ENCODE data around the gene CASP8. TPM values are rescaled to one million over a fixed set of nuclear protein-coding genes. Genes with fewer than 3 reads are reported as not detected.
"Not testable (repeated sequence)": the region's sequence is repeated elsewhere in the genome, so short reads cannot be mapped to it uniquely, and the experiment has no call there.

CASP8 gene
- total RNA-seq, 1 donor from 2014 or later: 3.7 TPM

DNA sequence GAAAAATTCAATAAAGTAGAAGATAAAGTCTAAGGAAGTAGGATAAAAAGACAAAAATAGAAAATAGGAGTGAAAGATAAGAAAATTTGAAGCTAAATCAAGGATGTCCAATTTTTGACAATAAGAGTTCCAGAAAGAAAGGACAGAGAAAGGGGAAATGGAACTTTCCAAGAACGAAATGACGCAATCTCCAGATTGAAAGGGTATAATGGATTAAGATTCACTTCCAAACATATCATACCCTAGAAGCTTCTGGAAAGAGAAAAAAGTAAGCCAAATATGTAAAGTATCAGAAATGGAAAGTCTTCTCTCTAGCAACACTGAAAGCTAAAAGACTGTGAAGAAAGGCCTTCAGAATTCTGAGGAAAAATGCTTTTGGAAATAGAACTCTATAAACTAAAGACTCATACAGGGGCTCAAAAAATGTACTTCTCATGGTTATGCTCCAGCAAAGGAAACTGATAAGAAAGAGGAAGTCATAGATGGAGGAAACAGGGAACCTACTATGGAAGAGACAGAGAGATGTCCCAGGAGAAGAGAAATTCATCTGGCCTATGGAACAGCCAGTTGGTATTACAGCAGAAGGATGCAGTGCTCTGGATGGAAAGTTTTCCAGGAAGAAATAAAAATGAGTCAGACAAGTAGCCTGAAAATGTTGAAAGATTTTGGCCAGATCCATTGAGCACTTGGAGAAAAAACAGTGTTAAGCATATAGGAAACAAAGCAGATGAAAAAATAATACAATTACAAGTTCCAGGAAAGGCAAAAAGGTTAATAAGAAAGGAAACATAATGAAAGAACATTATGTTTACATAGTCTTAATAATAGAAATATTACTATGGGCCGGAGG lies 20.1 kb downstream of the CASP8 start:
- Histone ChIP-seq H3K36me3 (peaks cover 23% of the 10 kb centered on the region), H3K27ac (replicated peaks) (no peak overlapping the region), H3K4me3 (no peak overlapping the region), H3K4me1 (no peaks in the 10 kb centered on the region), H3K27me3 (ENCODE audit: low read depth) (no peaks in the 10 kb centered on the region), H3K9me3 (replicated peaks) (no peaks in the 10 kb centered on the region)
- TF ChIP-seq, protein P1, sequence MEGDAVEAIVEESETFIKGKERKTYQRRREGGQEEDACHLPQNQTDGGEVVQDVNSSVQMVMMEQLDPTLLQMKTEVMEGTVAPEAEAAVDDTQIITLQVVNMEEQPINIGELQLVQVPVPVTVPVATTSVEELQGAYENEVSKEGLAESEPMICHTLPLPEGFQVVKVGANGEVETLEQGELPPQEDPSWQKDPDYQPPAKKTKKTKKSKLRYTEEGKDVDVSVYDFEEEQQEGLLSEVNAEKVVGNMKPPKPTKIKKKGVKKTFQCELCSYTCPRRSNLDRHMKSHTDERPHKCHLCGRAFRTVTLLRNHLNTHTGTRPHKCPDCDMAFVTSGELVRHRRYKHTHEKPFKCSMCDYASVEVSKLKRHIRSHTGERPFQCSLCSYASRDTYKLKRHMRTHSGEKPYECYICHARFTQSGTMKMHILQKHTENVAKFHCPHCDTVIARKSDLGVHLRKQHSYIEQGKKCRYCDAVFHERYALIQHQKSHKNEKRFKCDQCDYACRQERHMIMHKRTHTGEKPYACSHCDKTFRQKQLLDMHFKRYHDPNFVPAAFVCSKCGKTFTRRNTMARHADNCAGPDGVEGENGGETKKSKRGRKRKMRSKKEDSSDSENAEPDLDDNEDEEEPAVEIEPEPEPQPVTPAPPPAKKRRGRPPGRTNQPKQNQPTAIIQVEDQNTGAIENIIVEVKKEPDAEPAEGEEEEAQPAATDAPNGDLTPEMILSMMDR (IDR thresholded peaks at IDR 0.05; ENCODE audit: borderline replicate concordance): no peak
- intact Hi-C loops (cut with micrococcal nuclease): no loop called here
- no peak for DNase-seq

- intact Hi-C loops (cut with micrococcal nuclease): no loop called here
- H3K36me3 ChIP-seq: peaks cover 47% of the 10 kb centered on the region
These were observed 25.2 kb downstream of the CASP8 start for GRCh38 chr2:201285499-201285898.

DNA sequence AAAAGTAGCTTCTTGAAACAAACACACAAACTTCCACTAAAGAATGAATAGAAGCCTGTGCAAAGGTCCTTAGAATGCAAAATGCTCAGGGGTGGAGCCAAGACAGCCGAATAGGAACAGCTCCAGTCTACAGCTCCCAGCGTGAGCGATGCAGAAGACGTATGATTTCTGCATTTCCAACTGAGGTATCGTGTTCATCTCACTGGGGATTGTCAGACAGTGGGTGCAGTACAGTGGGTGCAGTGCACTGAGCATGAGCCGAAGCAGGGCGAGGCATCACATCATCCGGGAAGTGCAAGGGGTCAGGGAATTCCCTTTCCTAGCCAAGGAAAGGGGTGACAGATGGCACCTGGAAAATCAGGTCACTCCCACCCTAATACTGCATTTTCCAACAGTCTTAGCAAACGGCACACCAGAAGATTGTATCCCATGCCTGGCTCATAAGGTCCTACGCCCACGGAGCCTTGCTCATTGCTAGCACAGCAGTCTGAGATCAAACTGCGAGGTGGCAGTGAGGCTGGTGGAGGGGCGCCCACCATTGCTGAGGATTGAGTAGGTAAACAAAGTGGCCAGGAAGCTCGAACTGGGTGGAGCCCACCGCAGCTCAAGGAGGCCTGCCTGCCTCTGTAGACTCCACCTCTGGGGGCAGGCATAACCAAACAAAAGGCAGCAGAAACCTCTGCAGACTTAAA lies 30.3 kb downstream of the CASP8 start:
- DNase-seq; H3K27me3 ChIP-seq (ENCODE audit: low read depth); intact Hi-C loops (cut with micrococcal nuclease); H3K4me1 ChIP-seq; H3K9me3 ChIP-seq (replicated peaks); H3K4me3 ChIP-seq; H3K27ac ChIP-seq (replicated peaks): not testable (repeated sequence)
- H3K36me3 ChIP-seq: peaks cover 54% of the 10 kb centered on the region

More at GRCh38 chr2:201285499-201285898, 25.2 kb downstream of the CASP8 start:
- no peak for DNase-seq
- no peaks in the 10 kb centered on the region for H3K9me3 ChIP-seq (replicated peaks)
- TF ChIP-seq, protein P1 (IDR thresholded peaks at IDR 0.05; ENCODE audit: borderline replicate concordance): no peak
- no peaks in the 10 kb centered on the region for H3K4me1 ChIP-seq
- H3K4me3 ChIP-seq: no peak overlapping the region
- H3K27ac ChIP-seq (replicated peaks): no peak overlapping the region
- no peaks in the 10 kb centered on the region for H3K27me3 ChIP-seq (ENCODE audit: low read depth)

DNA sequence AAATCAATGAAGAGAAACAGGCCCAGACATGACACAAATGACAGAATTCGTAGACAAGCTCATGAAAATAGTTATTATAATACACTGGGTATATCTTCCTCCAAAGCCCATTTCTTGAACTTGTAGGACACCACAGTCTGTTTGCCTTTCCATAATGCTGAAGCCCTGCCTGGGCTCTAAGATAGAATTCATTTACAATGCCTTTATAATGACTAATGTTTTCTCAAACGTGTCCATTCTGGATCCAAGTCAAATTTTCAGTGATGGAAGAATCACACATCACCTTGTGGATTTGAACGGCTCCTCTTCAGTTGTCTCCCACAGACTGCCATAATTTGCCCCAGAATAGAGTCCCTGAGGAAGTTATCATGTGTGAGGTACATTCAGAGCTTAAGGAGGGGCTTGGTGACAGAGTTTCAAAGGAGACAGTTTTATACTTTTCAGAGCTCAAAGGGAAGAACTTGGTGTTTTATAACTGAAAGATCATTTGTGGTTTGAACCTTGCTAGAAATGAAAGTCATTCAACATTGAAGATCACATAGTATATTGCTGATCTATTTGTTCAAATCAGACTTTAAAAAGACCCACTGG lies 38.2 kb downstream of the CASP8 start:
- intact Hi-C loops (cut with micrococcal nuclease): no loop called here
- H3K36me3 ChIP-seq: peaks cover 33% of the 10 kb centered on the region
- H3K4me1 ChIP-seq: no peaks in the 10 kb centered on the region
- no peaks in the 10 kb centered on the region for H3K27me3 ChIP-seq (ENCODE audit: low read depth)
- H3K9me3 ChIP-seq (replicated peaks): peaks cover 9% of the 10 kb centered on the region
- no peak overlapping the region for H3K27ac ChIP-seq (replicated peaks)
- no peak overlapping the region for H3K4me3 ChIP-seq
- TF ChIP-seq, protein P1 (IDR thresholded peaks at IDR 0.05; ENCODE audit: borderline replicate concordance): no peak
- no peak for DNase-seq

GRCh38 chr2:201299929-201300328 lies 39.6 kb downstream of the CASP8 start:
- Histone ChIP-seq H3K9me3 (replicated peaks) (peaks cover 14% of the 10 kb centered on the region), H3K36me3 (peaks cover 33% of the 10 kb centered on the region)
- H3K27me3 ChIP-seq (ENCODE audit: low read depth); H3K4me1 ChIP-seq; H3K4me3 ChIP-seq; DNase-seq; intact Hi-C loops (cut with micrococcal nuclease); H3K27ac ChIP-seq (replicated peaks): not testable (repeated sequence)

- no peak for DNase-seq
- no peak overlapping the region for H3K4me3 ChIP-seq
- no peaks in the 10 kb centered on the region for H3K27me3 ChIP-seq (ENCODE audit: low read depth)
- intact Hi-C loops (cut with micrococcal nuclease): no loop called here
- TF ChIP-seq, protein P1 (IDR thresholded peaks at IDR 0.05; ENCODE audit: borderline replicate concordance): no peak
- H3K4me1 ChIP-seq: no peaks in the 10 kb centered on the region
- peaks cover 9% of the 10 kb centered on the region for H3K9me3 ChIP-seq (replicated peaks)
- peaks cover 46% of the 10 kb centered on the region for H3K36me3 ChIP-seq
- H3K27ac ChIP-seq (replicated peaks): no peak overlapping the region
These were observed 47.5 kb downstream of the CASP8 start for GRCh38 chr2:201307876-201308275.

Measured in left ventricle myocardium inferior (tissue), 1 donor.